Neural crest cell (in vitro differentiated cells): Measurements from ENCODE around the gene OAT. TPM values are rescaled to one million over a fixed set of nuclear protein-coding genes. Genes with fewer than 3 reads are reported as not detected.

ENCODE experiments used
- DNase-seq: peaks from one replicate; pipeline ENCODE4 v3.0.0; 2021; ENCODE audit warnings: low read depth, mixed read lengths, low spot score
- H3K27ac Mint-ChIP-seq: one replicate; pipeline ENCODE4 v1.8.0; 2021; ENCODE audit warnings: mild to moderate bottlenecking, mixed read lengths; ENCODE audit not compliant: unreplicated experiment
- H3K27me3 Mint-ChIP-seq: 2 replicates; pipeline ENCODE4 v1.8.0; 2021; ENCODE audit warnings: low read depth, mild to moderate bottlenecking, mixed read lengths
- H3K36me3 Mint-ChIP-seq: 2 replicates; pipeline ENCODE4 v1.8.0; 2021; ENCODE audit warnings: low read depth, mild to moderate bottlenecking, mixed read lengths
- H3K4me1 Mint-ChIP-seq: 2 replicates; pipeline ENCODE4 v1.8.0; 2021; ENCODE audit warnings: mixed read lengths
- H3K4me3 Mint-ChIP-seq: one replicate; pipeline ENCODE4 v1.8.0; 2021; ENCODE audit warnings: mild to moderate bottlenecking, mixed read lengths
- H3K9me3 Mint-ChIP-seq: 2 replicates; pipeline ENCODE4 v1.8.0; 2021; ENCODE audit warnings: mixed read lengths
- total RNA-seq: library from RNA; stranded (reverse); gene quantifications from 2 replicates; pipeline ENCODE4 v1.2.1, GENCODE V29; 2021
- TF ChIP-seq, protein P1 (sequence below): fragments of 200-600 bp; sonication (generic); conservative IDR thresholded peaks from 2 replicates; pipeline ENCODE4 v1.5.0; 2021; ENCODE audit warnings: antibody characterized with exemption, mild to moderate bottlenecking

Gene OAT
- total RNA-seq, 1 donor from 2014 or later: 42.5 TPM

DNA sequence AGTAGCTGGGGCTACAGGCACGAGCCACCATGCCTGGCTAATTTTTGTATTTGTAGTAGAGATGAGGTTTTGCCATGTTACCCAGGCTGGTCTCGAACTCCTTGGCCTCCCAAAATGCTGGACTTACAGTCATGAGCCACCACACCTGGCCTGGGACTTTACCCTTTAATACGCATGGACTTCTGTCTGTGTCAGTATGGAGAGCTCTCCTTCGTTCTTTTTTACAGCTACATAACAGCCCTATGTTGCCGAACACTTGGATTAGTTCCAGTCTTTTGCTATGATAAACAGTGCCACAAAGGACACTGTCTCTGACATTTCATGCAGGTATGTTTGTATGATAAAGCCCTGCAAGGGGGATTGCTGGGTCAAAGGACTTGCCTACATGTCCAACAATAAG is 10.9 kb upstream of the OAT start:
- H3K27me3 Mint-ChIP-seq: peaks cover 29% of the 10 kb centered on the region
- TF ChIP-seq, protein P1, sequence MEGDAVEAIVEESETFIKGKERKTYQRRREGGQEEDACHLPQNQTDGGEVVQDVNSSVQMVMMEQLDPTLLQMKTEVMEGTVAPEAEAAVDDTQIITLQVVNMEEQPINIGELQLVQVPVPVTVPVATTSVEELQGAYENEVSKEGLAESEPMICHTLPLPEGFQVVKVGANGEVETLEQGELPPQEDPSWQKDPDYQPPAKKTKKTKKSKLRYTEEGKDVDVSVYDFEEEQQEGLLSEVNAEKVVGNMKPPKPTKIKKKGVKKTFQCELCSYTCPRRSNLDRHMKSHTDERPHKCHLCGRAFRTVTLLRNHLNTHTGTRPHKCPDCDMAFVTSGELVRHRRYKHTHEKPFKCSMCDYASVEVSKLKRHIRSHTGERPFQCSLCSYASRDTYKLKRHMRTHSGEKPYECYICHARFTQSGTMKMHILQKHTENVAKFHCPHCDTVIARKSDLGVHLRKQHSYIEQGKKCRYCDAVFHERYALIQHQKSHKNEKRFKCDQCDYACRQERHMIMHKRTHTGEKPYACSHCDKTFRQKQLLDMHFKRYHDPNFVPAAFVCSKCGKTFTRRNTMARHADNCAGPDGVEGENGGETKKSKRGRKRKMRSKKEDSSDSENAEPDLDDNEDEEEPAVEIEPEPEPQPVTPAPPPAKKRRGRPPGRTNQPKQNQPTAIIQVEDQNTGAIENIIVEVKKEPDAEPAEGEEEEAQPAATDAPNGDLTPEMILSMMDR: no peak
- no peaks in the 10 kb centered on the region for H3K36me3 Mint-ChIP-seq
- DNase-seq: no peak
- no peaks in the 10 kb centered on the region for H3K4me1 Mint-ChIP-seq
- no peaks in the 10 kb centered on the region for H3K9me3 Mint-ChIP-seq
- H3K4me3 Mint-ChIP-seq: no peak overlapping the region
- H3K27ac Mint-ChIP-seq: no peak overlapping the region

DNA sequence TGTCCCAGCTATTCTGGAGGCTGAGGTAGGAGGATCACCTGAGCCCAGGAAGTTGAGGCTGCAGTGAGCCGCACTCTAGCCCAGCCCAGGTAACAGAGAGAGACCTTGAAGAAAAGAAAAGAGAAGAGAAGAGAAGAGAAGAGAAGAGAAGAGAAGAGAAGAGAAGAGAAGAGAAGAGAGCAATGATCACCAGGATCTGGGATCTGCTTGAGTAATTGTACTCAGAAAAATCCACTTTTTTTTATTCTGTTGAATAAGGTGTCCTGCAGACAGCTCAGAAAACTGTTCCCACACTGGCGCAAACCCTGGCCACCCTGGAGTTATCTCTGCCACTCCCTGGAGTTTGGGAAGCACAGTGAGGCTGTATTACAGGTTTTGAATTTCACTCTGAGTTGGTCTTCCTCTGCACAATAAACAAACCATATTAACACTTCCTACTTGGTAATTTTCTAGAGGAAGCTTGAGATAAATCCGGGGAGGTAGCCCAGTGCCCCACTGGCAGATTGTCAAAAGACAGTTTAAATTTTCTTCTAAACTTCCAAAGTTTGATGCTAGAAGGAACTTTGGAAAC is 9.6 kb upstream of the OAT start:
- TF ChIP-seq, protein P1: no peak
- Mint-ChIP-seq H3K4me1 (no peaks in the 10 kb centered on the region), H3K27ac (no peak overlapping the region), H3K4me3 (no peak overlapping the region), H3K9me3 (no peaks in the 10 kb centered on the region), H3K27me3 (peaks cover 41% of the 10 kb centered on the region), H3K36me3 (no peaks in the 10 kb centered on the region)
- no peak for DNase-seq

DNA sequence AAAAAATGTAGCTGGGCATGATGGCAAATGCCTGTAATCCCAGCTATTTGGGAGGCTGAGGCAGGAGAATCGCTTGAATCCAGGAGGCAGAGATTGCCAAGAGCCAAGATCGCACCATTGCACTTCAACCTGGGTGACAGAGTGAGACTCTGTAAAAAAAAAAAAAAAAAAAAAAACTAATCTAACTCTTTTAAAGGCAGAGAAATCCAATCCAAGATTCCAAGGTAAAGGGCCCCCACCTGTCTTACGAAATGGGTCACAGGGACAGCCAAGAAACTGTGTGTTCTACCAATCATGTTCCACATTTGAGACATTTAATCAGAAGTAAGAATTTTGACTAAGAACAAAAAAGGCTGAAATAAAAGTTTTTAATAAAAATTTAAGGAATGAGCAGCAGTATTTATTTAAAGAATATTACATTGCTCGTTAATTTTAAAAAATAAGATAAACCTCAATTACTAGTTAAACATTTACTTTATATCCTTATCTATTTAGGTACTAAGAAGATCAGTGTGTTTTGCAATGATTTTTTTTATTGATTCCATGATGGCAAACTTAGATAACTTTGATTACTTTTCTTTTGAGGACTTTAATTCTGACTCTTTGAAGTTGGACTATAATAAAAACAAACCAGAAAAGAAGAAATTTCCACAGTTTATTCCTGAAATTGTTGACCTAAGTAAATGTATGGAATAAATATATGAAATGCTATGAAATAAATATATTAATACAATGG is 6.7 kb upstream of the OAT start:
- Mint-ChIP-seq H3K4me3 (no peak overlapping the region), H3K27ac (no peak overlapping the region), H3K36me3 (no peaks in the 10 kb centered on the region), H3K9me3 (no peaks in the 10 kb centered on the region), H3K27me3 (peaks cover 64% of the 10 kb centered on the region), H3K4me1 (no peaks in the 10 kb centered on the region)
- TF ChIP-seq, protein P1: no peak
- no peak for DNase-seq

DNA sequence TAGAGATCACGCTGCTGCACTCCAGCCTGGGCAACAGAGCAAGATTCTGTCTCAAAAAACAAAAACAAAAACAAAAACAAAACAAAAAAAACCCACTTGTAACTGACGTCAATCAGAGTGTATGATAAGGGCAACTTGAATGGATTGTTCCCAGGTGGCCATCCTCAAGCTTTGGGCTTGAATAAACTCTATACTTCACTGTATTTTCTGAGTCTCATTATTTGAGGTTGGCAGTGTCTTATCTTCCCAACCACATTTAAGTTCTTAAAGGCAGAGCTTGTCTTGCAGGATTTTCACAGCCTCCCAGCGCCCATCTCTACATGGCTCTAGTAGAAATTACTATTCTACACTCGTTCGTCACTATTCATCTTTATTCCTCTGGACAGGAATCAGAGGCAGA is 5.1 kb upstream of the OAT start:
- Mint-ChIP-seq H3K4me1 (peaks cover 3% of the 10 kb centered on the region), H3K27ac (no peak overlapping the region), H3K9me3 (no peaks in the 10 kb centered on the region), H3K36me3 (no peaks in the 10 kb centered on the region), H3K4me3 (no peak overlapping the region), H3K27me3 (peaks cover 63% of the 10 kb centered on the region)
- no peak for DNase-seq
- TF ChIP-seq, protein P1: no peak

DNA sequence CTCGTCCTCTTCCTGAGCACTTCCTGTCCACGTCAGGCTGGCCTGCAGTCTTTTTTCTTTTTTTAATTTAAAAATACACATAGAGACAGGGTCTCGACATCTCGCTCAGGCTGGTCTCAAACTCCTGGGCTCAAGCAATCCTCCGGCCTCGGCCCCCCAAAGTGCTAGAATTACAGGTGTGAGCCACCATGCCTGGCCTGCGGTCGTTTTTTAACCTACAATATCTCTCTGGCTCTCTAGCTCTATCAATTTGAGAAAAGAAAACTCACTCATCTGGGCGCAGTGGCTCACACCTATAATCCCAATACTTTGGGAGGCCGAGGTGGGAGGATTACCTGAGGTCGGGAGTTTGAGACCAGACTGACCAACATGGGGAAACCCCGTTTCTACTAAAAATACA is 4.0 kb upstream of the OAT start:
- TF ChIP-seq, protein P1: no peak
- DNase-seq: no peak
- no peaks in the 10 kb centered on the region for H3K9me3 Mint-ChIP-seq
- H3K36me3 Mint-ChIP-seq: no peaks in the 10 kb centered on the region
- H3K4me1 Mint-ChIP-seq: peaks cover 7% of the 10 kb centered on the region
- peaks cover 55% of the 10 kb centered on the region for H3K27me3 Mint-ChIP-seq
- H3K27ac Mint-ChIP-seq: no peak overlapping the region
- H3K4me3 Mint-ChIP-seq: no peak overlapping the region
